Panc1 (cell line): Measurements from ENCODE around the gene IFTAP. TPM values are rescaled to one million over a fixed set of nuclear protein-coding genes. Genes with fewer than 3 reads are reported as not detected.

Experiments
- ATAC-seq: fragments of 200-7000 bp; cut with Tn5 transposase; 2 replicates; pipeline ENCODE4 v1.9.1; 2020; ENCODE audit warnings: mild to moderate bottlenecking, moderate library complexity
- BruUV-seq: library from RNA; stranded (reverse); fragments of 400-500 nt; replicated peaks from 2 replicates; lab custom pipeline; 2021; lab: Mats Ljungman, UMichigan
- CTCF ChIA-PET: fragments of 300-600 bp; sonication (Branson Sonifier 250); formaldehyde crosslinking; loops from one replicate; lab custom pipeline; 2022; ENCODE audit warnings: antibody characterized with exemption; lab: Charles Lee
- POLR2A ChIA-PET: fragments of 300-600 bp; sonication (Branson Sonifier 250); formaldehyde crosslinking; loops from one replicate; lab custom pipeline; 2022; ENCODE audit warnings: antibody characterized with exemption; lab: Charles Lee
- DNase-seq: peaks from one replicate; pipeline ENCODE4 v3.0.0-alpha.2; 2010; ENCODE audit warnings: low read depth, low spot score
- H3K27ac ChIP-seq: 2 replicates; pipeline ENCODE4 v1.5.1; 2011; ENCODE audit warnings: mild to moderate bottlenecking, low read length, inconsistent platforms
- H3K27me3 ChIP-seq: fragments of 200-500 bp; sonication (Bioruptor generic); 2 replicates; pipeline ENCODE4 v1.6.0; 2014; ENCODE audit warnings: low read length, inconsistent platforms; ENCODE audit not compliant: control insufficient read depth, insufficient read depth
- H3K36me3 ChIP-seq: fragments of 200-500 bp; sonication (Bioruptor generic); 2 replicates; pipeline ENCODE4 v1.5.1; 2014; ENCODE audit warnings: inconsistent platforms, mild to moderate bottlenecking, low read length, moderate library complexity; ENCODE audit not compliant: control insufficient read depth, insufficient read depth
- H3K4me1 ChIP-seq: 2 replicates; pipeline ENCODE4 v1.5.1; 2011; ENCODE audit warnings: inconsistent platforms, mild to moderate bottlenecking, low read length, moderate library complexity; ENCODE audit not compliant: control insufficient read depth, insufficient read depth
- H3K4me3 ChIP-seq, 2 experiments: 2 replicates each; pipeline ENCODE4 v1.5.1; 2011 to 2012; ENCODE audit warnings: low read depth in 2 of 2, low read length in 2 of 2, mild to moderate bottlenecking in 2 of 2, inconsistent platforms in 1 of 2, moderate library complexity in 1 of 2
- H3K9me3 ChIP-seq: fragments of 200-500 bp; sonication (Bioruptor generic); 2 replicates; pipeline ENCODE4 v1.5.1; 2014; ENCODE audit warnings: low read depth, mild to moderate bottlenecking, inconsistent platforms, low read length, moderate library complexity; ENCODE audit not compliant: control insufficient read depth, insufficient read depth
- POLR2AphosphoS5 ChIP-seq: IDR thresholded peaks from 2 replicates; pipeline ENCODE4 v1.6.1; 2012; ENCODE audit warnings: mild to moderate bottlenecking, low read depth, low read length, moderate library complexity
- SIN3A ChIP-seq: IDR thresholded peaks from 2 replicates; pipeline ENCODE4 v1.6.1; 2012; ENCODE audit warnings: low read depth, mild to moderate bottlenecking, low read length, moderate library complexity, borderline replicate concordance; ENCODE audit not compliant: insufficient read depth
- TCF7L2 ChIP-seq: IDR thresholded peaks from 2 replicates; pipeline ENCODE4 v1.6.1; 2011; ENCODE audit warnings: mild to moderate bottlenecking, low read depth, low read length, inconsistent platforms
- in situ Hi-C: cut with HindIII; loops from 2 replicates; pipeline ENCODE4 v1.10.0; 2016; ENCODE audit warnings: low sequenced_read_pairs, low pct_unique_long_range_greater_than_20kb
- intact Hi-C: fragments of 100-400 bp; cut with micrococcal nuclease; formaldehyde crosslinking; loops from one replicate; pipeline ENCODE4 v1.10.0; 2022; ENCODE audit not compliant: unreplicated experiment
- total RNA-seq: library from RNA; stranded (reverse); gene quantifications from one replicate; pipeline ENCODE4 v1.2.1, GENCODE V29; 2021; ENCODE audit not compliant: unreplicated experiment
- TF ChIP-seq, protein P1 (sequence below): fragments of 450-650 bp; IDR thresholded peaks from 2 replicates; pipeline ENCODE4 v1.5.1; 2017; ENCODE audit warnings: mild to moderate bottlenecking
- TF ChIP-seq, protein P2 (sequence below), 2 experiments: IDR thresholded peaks; 2 replicates each; pipeline ENCODE4 v1.6.1; 2011 to 2012; ENCODE audit warnings: low read depth in 2 of 2, control low read depth in 1 of 2, low read length in 1 of 2, mild to moderate bottlenecking in 1 of 2, moderate library complexity in 1 of 2; ENCODE audit not compliant: insufficient read depth in 1 of 2

Gene IFTAP
- total RNA-seq, 1 experiment from 2014 or later, result 18.2 TPM

DNA sequence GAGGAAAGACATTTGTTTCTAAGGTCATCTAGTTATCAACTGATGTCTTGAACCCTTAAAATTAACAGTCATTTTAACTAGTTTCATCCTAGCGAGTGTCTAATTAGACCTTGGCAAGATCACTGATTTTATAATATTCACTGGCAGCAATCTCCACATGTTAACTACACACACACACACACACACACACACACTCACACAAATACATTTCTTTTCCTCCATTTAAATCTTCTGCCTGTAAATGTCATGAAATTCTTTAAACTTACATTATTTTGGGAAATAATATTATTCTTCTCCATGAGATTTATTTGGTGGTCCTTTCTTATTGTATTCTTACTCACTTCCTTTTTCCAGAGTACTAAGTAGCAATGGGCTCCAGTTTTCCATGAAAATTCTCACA, 2.9 kb upstream of the IFTAP start:
- in situ Hi-C loops, result no loop called here
- ChIA-PET CTCF (no interaction called here), POLR2A (no interaction called here)
- Histone ChIP-seq H3K27me3 (peaks cover 10% of the 10 kb centered on the region), H3K9me3 (no peaks in the 10 kb centered on the region), H3K27ac (no peak overlapping the region), H3K36me3 (no peaks in the 10 kb centered on the region; the same call in 1 of the 2 replicates), H3K4me1 (no peaks in the 10 kb centered on the region; the same call in 1 of the 2 replicates), H3K4me3 (no peak overlapping the region)
- TF ChIP-seq POLR2AphosphoS5 (no peak), TCF7L2 (no peak), SIN3A (no peak)
- TF ChIP-seq, protein P1, sequence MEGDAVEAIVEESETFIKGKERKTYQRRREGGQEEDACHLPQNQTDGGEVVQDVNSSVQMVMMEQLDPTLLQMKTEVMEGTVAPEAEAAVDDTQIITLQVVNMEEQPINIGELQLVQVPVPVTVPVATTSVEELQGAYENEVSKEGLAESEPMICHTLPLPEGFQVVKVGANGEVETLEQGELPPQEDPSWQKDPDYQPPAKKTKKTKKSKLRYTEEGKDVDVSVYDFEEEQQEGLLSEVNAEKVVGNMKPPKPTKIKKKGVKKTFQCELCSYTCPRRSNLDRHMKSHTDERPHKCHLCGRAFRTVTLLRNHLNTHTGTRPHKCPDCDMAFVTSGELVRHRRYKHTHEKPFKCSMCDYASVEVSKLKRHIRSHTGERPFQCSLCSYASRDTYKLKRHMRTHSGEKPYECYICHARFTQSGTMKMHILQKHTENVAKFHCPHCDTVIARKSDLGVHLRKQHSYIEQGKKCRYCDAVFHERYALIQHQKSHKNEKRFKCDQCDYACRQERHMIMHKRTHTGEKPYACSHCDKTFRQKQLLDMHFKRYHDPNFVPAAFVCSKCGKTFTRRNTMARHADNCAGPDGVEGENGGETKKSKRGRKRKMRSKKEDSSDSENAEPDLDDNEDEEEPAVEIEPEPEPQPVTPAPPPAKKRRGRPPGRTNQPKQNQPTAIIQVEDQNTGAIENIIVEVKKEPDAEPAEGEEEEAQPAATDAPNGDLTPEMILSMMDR, result no peak
- TF ChIP-seq, protein P2, sequence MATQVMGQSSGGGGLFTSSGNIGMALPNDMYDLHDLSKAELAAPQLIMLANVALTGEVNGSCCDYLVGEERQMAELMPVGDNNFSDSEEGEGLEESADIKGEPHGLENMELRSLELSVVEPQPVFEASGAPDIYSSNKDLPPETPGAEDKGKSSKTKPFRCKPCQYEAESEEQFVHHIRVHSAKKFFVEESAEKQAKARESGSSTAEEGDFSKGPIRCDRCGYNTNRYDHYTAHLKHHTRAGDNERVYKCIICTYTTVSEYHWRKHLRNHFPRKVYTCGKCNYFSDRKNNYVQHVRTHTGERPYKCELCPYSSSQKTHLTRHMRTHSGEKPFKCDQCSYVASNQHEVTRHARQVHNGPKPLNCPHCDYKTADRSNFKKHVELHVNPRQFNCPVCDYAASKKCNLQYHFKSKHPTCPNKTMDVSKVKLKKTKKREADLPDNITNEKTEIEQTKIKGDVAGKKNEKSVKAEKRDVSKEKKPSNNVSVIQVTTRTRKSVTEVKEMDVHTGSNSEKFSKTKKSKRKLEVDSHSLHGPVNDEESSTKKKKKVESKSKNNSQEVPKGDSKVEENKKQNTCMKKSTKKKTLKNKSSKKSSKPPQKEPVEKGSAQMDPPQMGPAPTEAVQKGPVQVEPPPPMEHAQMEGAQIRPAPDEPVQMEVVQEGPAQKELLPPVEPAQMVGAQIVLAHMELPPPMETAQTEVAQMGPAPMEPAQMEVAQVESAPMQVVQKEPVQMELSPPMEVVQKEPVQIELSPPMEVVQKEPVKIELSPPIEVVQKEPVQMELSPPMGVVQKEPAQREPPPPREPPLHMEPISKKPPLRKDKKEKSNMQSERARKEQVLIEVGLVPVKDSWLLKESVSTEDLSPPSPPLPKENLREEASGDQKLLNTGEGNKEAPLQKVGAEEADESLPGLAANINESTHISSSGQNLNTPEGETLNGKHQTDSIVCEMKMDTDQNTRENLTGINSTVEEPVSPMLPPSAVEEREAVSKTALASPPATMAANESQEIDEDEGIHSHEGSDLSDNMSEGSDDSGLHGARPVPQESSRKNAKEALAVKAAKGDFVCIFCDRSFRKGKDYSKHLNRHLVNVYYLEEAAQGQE (IDR thresholded peaks at IDR 0.05; ENCODE audit: insufficient read depth in 1 of 2, low read depth in 2 of 2, low read length in 1 of 2), result no peak
- DNase-seq, result no peak
- intact Hi-C loops, result no loop called here
- BruUV-seq, result no TSS peak
- ATAC-seq, result no peak

DNA sequence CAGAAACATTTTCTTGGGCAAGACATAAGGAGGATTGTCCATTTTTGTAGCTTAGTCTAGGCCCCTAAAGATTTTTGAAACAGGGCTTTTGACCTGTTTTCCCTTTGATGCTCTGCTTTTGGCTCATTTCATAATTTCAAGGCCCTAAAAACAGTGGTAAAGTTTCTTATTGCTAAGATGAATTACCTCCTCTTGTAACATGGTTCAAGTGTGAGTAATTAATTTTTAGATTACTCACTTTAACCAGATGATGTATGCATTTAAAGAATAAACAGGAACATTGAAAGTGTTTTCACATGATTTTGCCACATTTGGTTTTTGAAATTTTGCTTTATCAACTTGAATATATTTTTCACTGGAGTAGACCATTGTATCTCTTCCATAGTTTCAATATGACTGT, 2.6 kb downstream of the IFTAP start:
- intact Hi-C loops (no loop called here), in situ Hi-C loops (no loop called here)
- Histone ChIP-seq H3K27me3 (no peaks in the 10 kb centered on the region), H3K27ac (no peak overlapping the region), H3K4me3 (no peak overlapping the region), H3K4me1 (no peaks in the 10 kb centered on the region; the same call in 1 of the 2 replicates), H3K36me3 (no peaks in the 10 kb centered on the region; the same call in 1 of the 2 replicates), H3K9me3 (no peaks in the 10 kb centered on the region)
- TF ChIP-seq, protein P2 (IDR thresholded peaks at IDR 0.05; ENCODE audit: insufficient read depth in 1 of 2, low read depth in 2 of 2, low read length in 1 of 2), result no peak
- TF ChIP-seq, protein P1, result no peak
- TF ChIP-seq POLR2AphosphoS5 (no peak), SIN3A (no peak), TCF7L2 (no peak)
- no TSS peak for BruUV-seq
- POLR2A ChIA-PET, result no interaction called here
- DNase-seq (no peak), ATAC-seq (no peak)
- CTCF ChIA-PET, result no interaction called here
